ENCODE data around the gene UPK3A. TPM values are rescaled to one million over a fixed set of nuclear protein-coding genes. Genes with fewer than 3 reads are reported as not detected.

Gene UPK3A
- total RNA-seq, 2 donors from 2014 or later = 12.6 to 103 TPM

DNA sequence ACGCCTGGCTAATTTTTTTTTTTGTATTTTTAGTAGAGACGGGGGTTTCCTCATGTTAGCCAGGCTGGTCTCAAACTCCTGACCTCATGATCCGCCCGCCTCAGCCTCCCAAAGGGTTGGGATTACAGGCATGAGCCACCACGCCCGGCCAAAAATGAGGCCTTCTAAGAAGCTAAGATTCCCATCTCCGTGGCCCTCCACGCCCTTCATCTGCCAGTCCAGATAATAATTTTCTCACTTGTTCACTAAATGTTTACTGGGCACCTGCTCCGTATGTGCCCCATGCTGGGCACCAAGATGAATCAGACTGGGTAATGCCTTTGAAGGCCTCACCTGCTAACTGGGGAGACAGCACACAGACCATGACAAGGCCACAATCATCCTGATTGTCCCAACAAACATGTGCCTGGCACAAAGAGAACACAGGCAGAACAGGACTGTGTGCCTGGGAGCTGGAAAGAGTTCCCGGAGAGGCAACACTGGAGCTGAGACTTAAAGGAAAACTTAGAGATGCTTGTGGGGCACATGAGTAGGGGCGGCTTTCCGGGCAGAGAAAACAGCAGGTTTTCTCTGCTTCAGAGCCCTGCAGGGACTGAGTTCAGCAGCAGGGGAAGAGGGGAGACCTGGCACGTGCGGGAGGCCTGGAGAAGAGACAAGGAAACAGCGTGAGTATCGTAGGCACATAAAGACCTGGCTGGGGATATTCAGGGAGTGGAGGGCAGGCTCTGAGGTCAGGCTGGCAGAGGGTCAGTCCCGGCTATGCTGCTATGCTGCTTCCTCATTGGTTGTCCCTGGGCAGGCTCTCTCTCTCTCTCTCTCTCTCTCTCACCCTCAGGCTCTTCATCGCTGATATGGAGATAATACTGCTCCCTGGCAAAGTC lies 46.4 kb upstream of the UPK3A start:
- 89% methylated on average over 18 of the region's 18 CpGs for WGBS
- Histone ChIP-seq H3K9me3 (no peaks in the 10 kb centered on the region), H3K27ac (no peak overlapping the region), H3K4me1 (replicated peaks) (peaks cover 12% of the 10 kb centered on the region), H3K36me3 (no peaks in the 10 kb centered on the region), H3K27me3 (replicated peaks; ENCODE audit: insufficient read depth) (no peaks in the 10 kb centered on the region), H3K4me3 (no peak overlapping the region)
- TF ChIP-seq, protein P1, sequence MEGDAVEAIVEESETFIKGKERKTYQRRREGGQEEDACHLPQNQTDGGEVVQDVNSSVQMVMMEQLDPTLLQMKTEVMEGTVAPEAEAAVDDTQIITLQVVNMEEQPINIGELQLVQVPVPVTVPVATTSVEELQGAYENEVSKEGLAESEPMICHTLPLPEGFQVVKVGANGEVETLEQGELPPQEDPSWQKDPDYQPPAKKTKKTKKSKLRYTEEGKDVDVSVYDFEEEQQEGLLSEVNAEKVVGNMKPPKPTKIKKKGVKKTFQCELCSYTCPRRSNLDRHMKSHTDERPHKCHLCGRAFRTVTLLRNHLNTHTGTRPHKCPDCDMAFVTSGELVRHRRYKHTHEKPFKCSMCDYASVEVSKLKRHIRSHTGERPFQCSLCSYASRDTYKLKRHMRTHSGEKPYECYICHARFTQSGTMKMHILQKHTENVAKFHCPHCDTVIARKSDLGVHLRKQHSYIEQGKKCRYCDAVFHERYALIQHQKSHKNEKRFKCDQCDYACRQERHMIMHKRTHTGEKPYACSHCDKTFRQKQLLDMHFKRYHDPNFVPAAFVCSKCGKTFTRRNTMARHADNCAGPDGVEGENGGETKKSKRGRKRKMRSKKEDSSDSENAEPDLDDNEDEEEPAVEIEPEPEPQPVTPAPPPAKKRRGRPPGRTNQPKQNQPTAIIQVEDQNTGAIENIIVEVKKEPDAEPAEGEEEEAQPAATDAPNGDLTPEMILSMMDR (IDR thresholded peaks at IDR 0.05) = no peak
- no peak for TF ChIP-seq POLR2A (IDR thresholded peaks at IDR 0.05)
- TF ChIP-seq POLR2AphosphoS5 (IDR thresholded peaks at IDR 0.05) = no peak
- intact Hi-C loops (cut with DNase I) = no loop called here
- no peak for DNase-seq (ENCODE audit: low spot score)

DNA sequence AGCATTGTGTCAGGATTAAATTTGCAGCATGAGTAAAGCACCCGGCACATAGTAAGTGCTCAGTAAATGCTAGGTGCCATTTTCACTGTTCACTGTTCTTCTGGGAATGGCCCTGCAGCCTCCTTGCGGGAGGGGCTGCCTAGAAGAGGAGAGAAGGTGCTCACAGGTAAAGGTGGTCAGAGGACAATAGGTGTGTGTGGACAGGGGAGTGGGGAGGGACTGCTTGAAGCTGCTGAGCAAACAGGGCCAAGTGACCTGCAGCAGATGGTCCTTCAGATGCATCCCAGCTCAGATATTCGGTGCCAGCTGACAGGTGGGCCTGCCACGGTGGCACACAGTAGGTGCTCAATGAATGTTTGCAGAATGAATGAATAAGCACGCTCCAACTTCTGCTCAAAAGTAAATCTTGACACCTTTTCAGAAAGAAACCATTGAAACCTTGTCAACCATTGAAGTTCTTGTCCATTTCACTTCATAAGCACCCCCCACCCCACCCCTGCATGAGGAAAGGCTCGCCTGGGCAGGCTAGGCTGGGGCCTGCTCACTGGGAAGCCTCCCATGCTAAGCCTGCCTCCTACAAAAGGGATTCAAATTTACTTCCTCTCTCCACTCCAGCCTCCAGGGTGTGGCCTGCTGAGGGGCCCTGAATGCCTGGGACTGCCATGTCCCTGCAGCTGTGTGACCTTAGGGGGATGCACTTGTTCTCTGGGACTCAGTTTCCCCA lies 45.6 kb upstream of the UPK3A start:
- no peak for DNase-seq (ENCODE audit: low spot score)
- no peaks in the 10 kb centered on the region for H3K36me3 ChIP-seq
- H3K27me3 ChIP-seq (replicated peaks; ENCODE audit: insufficient read depth) = no peaks in the 10 kb centered on the region
- H3K4me1 ChIP-seq (replicated peaks) = peaks cover 12% of the 10 kb centered on the region
- 59% methylated on average over 6 of the region's 6 CpGs for WGBS
- no peaks in the 10 kb centered on the region for H3K9me3 ChIP-seq
- no peak overlapping the region for H3K4me3 ChIP-seq
- intact Hi-C loops (cut with DNase I) = no loop called here
- TF ChIP-seq POLR2A (IDR thresholded peaks at IDR 0.05) = no peak
- TF ChIP-seq, protein P1 (IDR thresholded peaks at IDR 0.05) = no peak
- no peak for TF ChIP-seq POLR2AphosphoS5 (IDR thresholded peaks at IDR 0.05)
- no peak overlapping the region for H3K27ac ChIP-seq

DNA sequence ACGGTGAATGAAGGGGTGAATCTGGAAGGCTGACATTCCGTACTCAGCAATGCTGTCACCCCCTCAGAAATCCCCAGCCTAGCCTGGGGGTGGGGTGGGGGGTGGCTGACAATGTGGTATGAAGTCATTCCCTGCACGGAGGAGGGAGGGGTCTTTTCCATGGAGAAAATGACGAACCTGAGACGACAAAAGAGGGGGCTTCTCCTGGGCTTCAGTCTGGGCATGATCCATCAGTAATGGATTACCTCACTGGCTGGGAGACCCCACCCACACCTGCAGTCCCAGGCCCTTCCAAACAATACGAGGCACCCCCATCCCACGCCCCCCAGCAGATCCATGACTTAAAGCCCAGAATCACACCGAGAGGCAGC lies 45.1 kb upstream of the UPK3A start:
- H3K4me3 ChIP-seq = peak overlapping the region; percentile 57 to 59
- H3K4me1 ChIP-seq (replicated peaks) = peaks cover 12% of the 10 kb centered on the region
- no peaks in the 10 kb centered on the region for H3K27me3 ChIP-seq (replicated peaks; ENCODE audit: insufficient read depth)
- H3K27ac ChIP-seq = no peak overlapping the region
- H3K9me3 ChIP-seq = no peaks in the 10 kb centered on the region
- intact Hi-C loops (cut with DNase I) = loop anchor here (5.0 kb wide), 1 partner anchor 77 kb away; the partner anchor contains the start of gene NUP50
- WGBS = 26% methylated on average over 8 of the region's 8 CpGs
- no peak for DNase-seq (ENCODE audit: low spot score)
- TF ChIP-seq POLR2AphosphoS5 (IDR thresholded peaks at IDR 0.05) = no peak
- H3K36me3 ChIP-seq = no peaks in the 10 kb centered on the region

DNA sequence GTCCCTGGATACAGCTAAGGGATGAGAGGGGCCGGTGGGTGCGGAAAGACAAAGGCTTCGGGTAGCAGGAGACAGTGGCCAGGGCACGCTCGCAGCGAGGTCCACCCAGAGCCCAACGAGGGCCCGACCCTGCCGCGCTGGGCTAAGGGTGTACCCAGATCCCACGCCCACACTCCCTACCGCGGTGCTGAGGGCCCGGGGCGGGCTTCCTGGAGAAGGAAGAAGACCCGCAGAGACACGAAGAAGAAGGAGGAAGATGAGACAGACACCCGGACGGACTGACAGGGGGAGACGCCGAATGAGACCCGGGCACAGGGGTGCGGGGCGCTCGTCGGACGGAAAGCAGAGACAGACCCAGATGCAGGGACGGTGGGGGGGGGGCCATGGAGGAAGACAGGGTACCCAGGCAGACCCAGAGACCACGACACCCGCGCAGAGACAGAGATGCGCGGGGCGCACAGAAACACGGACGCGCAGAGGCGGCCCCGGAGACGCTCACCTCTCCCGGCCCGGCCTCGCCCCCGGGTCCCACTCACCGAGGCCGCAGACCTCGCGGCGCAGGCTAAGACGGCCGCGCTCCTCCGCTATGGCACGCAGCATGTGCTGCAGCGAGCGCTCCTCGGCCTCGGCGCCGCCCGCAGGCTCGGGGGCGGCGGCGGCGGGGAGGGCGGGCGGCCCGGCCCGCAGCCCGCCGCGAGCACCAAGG lies 44.5 kb upstream of the UPK3A start:
- intact Hi-C loops (cut with DNase I) = loop anchor here (5.0 kb wide), 1 partner anchor 78 kb away; the partner anchor contains the start of gene NUP50

More for the DNA sequence above, 44.5 kb upstream of the UPK3A start:
- Histone ChIP-seq H3K27ac (peak overlapping the region in 1 of 2 donors; percentile 35), H3K36me3 (no peaks in the 10 kb centered on the region), H3K9me3 (no peaks in the 10 kb centered on the region), H3K27me3 (replicated peaks; ENCODE audit: insufficient read depth) (no peaks in the 10 kb centered on the region), H3K4me3 (peak overlapping the region; percentile 57 to 59), H3K4me1 (replicated peaks) (peaks cover 12% of the 10 kb centered on the region)
- no peak for DNase-seq (ENCODE audit: low spot score)
- under 1% methylated on average over 44 of the region's 73 CpGs for WGBS
- TF ChIP-seq POLR2AphosphoS5 (IDR thresholded peaks at IDR 0.05) = no peak
- TF ChIP-seq, protein P1 (IDR thresholded peaks at IDR 0.05) = no peak
- TF ChIP-seq POLR2A (IDR thresholded peaks at IDR 0.05) = no peak
